OCI-LY1 (cell line): ENCODE measurements around the gene PROC.

Experiments
- H2AFZ ChIP-seq: fragments of 200-600 bp; sonication (generic), shearing (Covaris generic); 2 replicates; pipeline ENCODE4 v1.6.0; 2014; ENCODE audit warnings: antibody characterized with exemption, mild to moderate bottlenecking, low read length
- H3F3A ChIP-seq: fragments of 200-600 bp; sonication (generic), shearing (Covaris generic); 2 replicates; pipeline ENCODE4 v1.6.0; 2014; ENCODE audit warnings: mild to moderate bottlenecking, antibody characterized with exemption, low read length, moderate library complexity; ENCODE audit not compliant: insufficient read depth
- H3K27ac ChIP-seq: fragments of 200-600 bp; sonication (generic); 2 replicates; pipeline ENCODE4 v1.5.1; 2014; ENCODE audit warnings: low read length, mixed run types, mild to moderate bottlenecking, low read depth; ENCODE audit not compliant: poor library complexity, severe bottlenecking
- H3K27me3 ChIP-seq: fragments of 200-600 bp; sonication (generic); 2 replicates; pipeline ENCODE4 v1.6.0; 2014; ENCODE audit warnings: antibody characterized with exemption, mild to moderate bottlenecking, low read length, moderate library complexity; ENCODE audit not compliant: insufficient read depth
- H3K36me3 ChIP-seq: fragments of 200-600 bp; sonication (generic); 2 replicates; pipeline ENCODE4 v1.6.1; 2014; ENCODE audit warnings: mild to moderate bottlenecking, antibody characterized with exemption, low read length, moderate library complexity, mixed read lengths; ENCODE audit not compliant: insufficient read depth
- H3K4me1 ChIP-seq: fragments of 200-600 bp; sonication (generic); 2 replicates; pipeline ENCODE4 v1.5.1; 2014; ENCODE audit warnings: mild to moderate bottlenecking, low read length, moderate library complexity; ENCODE audit not compliant: insufficient read depth, severe bottlenecking
- H3K4me2 ChIP-seq: fragments of 200-600 bp; sonication (generic), shearing (Covaris generic); 2 replicates; pipeline ENCODE4 v1.6.1; 2014; ENCODE audit warnings: low read length
- H3K4me3 ChIP-seq: fragments of 200-600 bp; sonication (generic); 2 replicates; pipeline ENCODE4 v1.5.1; 2014; ENCODE audit warnings: low read length, low read depth, mild to moderate bottlenecking, mixed read lengths; ENCODE audit not compliant: poor library complexity, severe bottlenecking
- H3K79me2 ChIP-seq: fragments of 200-600 bp; shearing (Covaris generic); 2 replicates; pipeline ENCODE4 v1.6.1; 2016; ENCODE audit warnings: mixed run types, low read length, mixed read lengths; ENCODE audit not compliant: insufficient read depth
- H3K9ac ChIP-seq: fragments of 200-600 bp; sonication (generic), shearing (Covaris generic); 2 replicates; pipeline ENCODE4 v1.6.1; 2014; ENCODE audit warnings: mild to moderate bottlenecking, low read length, mixed read lengths
- H3K9me2 ChIP-seq: fragments of 200-600 bp; sonication (generic), shearing (Covaris generic); 2 replicates; pipeline ENCODE4 v1.6.1; 2014; ENCODE audit warnings: low read depth, mild to moderate bottlenecking, low read length, mixed read lengths
- H3K9me3 ChIP-seq: fragments of 200-600 bp; shearing (Covaris generic); 2 replicates; pipeline ENCODE4 v1.6.1; 2014; ENCODE audit warnings: low read length, mixed read lengths
- H4K20me1 ChIP-seq: fragments of 200-600 bp; sonication (generic), shearing (Covaris generic); 2 replicates; pipeline ENCODE4 v1.6.0; 2016; ENCODE audit warnings: mild to moderate bottlenecking, low read length; ENCODE audit not compliant: insufficient read depth
- CTCF ChIP-seq: fragments of 200-600 bp; sonication (generic), shearing (Covaris generic); IDR thresholded peaks from 2 replicates; pipeline ENCODE4 v1.5.1; 2017; ENCODE audit warnings: mild to moderate bottlenecking, antibody characterized with exemption, low read length, moderate library complexity, mixed read lengths
- EZH2 ChIP-seq: fragments of 200-600 bp; sonication (generic), shearing (Covaris generic); IDR thresholded peaks from 2 replicates; pipeline ENCODE4 v1.8.0; 2017; ENCODE audit warnings: borderline replicate concordance, mixed run types, mild to moderate bottlenecking, antibody characterized with exemption, low read length, moderate library complexity, mixed read lengths

Gene PROC

GRCh38 chr2:127387655-127388422, 30.4 kb upstream of the PROC start, which contains the start of gene MAP3K2:
Gene MAP3K2, minus strand, starts transcription at chr2:127387975. Its CDS starts 44,846 bp downstream, at chr2:127343129.
- Histone ChIP-seq H3K4me3 (peak within 1 kb of the TSS; percentile 89), H3K27me3 (no peaks in the 10 kb centered on the region), H3K36me3 (no peaks in the 10 kb centered on the region), H3K4me2 (peak within 1 kb of the TSS; percentile 88), H3K4me1 (peaks cover 48% of the 10 kb centered on the region), H2AFZ (no peak within 1 kb of the TSS), H3K79me2 (peaks cover 35% of the 10 kb centered on the region), H3F3A (no peaks in the 10 kb centered on the region; the same call in 1 of the 2 replicates), H3K27ac (peak within 1 kb of the TSS; percentile 95), H3K9ac (peak within 1 kb of the TSS; percentile 98), H3K9me3 (no peaks in the 10 kb centered on the region), H4K20me1 (no peaks in the 10 kb centered on the region), H3K9me2 (no peaks in the 10 kb centered on the region)
- TF ChIP-seq CTCF: no peak
- no peak for TF ChIP-seq EZH2

- Histone ChIP-seq H3K4me1 (peaks cover 48% of the 10 kb centered on the region), H3F3A (no peaks in the 10 kb centered on the region; the same call in 1 of the 2 replicates)
Measured at GRCh38 chr2:127388423-127389164, 29.6 kb upstream of the PROC start.

More at GRCh38 chr2:127388423-127389164, 29.6 kb upstream of the PROC start:
- Histone ChIP-seq H3K9me3 (no peaks in the 10 kb centered on the region), H3K9me2 (no peaks in the 10 kb centered on the region), H3K4me2 (peak overlapping the region; percentile 88), H3K79me2 (peaks cover 28% of the 10 kb centered on the region), H3K9ac (peak overlapping the region; percentile 85), H3K4me3 (peak overlapping the region; percentile 65), H3K27me3 (no peaks in the 10 kb centered on the region), H4K20me1 (no peaks in the 10 kb centered on the region), H2AFZ (no peak overlapping the region), H3K36me3 (peaks cover 2% of the 10 kb centered on the region; the same call in 1 of the 2 replicates), H3K27ac (peak overlapping the region; percentile 95)
- TF ChIP-seq CTCF (no peak), EZH2 (no peak)
